ENCODE results near the gene BBS4.

DNA sequence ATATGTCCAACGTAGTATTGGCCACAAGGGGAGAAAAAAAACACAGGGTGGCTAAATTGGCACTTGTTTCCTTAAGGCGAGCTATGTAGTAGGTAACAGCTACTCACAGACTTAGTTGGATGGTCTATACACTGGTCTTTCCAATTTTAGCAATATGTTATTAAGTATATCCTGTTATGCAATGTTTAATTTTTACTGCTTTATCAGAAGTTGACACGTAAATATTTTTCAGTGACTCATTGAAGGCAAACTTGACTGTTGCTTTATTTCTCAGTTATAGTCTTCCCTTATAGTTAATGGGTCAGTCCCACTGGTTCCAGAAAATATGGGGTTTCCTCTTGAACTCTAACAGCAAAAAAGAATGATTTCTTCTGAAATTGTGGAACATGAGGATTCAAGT, 51.1 kb downstream of the BBS4 start:
- TF ChIP-seq, protein P1, sequence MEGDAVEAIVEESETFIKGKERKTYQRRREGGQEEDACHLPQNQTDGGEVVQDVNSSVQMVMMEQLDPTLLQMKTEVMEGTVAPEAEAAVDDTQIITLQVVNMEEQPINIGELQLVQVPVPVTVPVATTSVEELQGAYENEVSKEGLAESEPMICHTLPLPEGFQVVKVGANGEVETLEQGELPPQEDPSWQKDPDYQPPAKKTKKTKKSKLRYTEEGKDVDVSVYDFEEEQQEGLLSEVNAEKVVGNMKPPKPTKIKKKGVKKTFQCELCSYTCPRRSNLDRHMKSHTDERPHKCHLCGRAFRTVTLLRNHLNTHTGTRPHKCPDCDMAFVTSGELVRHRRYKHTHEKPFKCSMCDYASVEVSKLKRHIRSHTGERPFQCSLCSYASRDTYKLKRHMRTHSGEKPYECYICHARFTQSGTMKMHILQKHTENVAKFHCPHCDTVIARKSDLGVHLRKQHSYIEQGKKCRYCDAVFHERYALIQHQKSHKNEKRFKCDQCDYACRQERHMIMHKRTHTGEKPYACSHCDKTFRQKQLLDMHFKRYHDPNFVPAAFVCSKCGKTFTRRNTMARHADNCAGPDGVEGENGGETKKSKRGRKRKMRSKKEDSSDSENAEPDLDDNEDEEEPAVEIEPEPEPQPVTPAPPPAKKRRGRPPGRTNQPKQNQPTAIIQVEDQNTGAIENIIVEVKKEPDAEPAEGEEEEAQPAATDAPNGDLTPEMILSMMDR (IDR thresholded peaks at IDR 0.05; ENCODE audit: insufficient read depth, low read depth, low read length), result no peak
- TF ChIP-seq EZH2 (IDR thresholded peaks at IDR 0.05; ENCODE audit: insufficient read depth, low read length), result no peak

Measured in astrocyte (in vitro differentiated cells and primary cell).